ENCODE measurements around the gene POLR3A. TPM values are rescaled to one million over a fixed set of nuclear protein-coding genes. Genes with fewer than 3 reads are reported as not detected.

POLR3A gene
- 19.9 and 20.9 TPM in 2 replicates for total RNA-seq

DNA sequence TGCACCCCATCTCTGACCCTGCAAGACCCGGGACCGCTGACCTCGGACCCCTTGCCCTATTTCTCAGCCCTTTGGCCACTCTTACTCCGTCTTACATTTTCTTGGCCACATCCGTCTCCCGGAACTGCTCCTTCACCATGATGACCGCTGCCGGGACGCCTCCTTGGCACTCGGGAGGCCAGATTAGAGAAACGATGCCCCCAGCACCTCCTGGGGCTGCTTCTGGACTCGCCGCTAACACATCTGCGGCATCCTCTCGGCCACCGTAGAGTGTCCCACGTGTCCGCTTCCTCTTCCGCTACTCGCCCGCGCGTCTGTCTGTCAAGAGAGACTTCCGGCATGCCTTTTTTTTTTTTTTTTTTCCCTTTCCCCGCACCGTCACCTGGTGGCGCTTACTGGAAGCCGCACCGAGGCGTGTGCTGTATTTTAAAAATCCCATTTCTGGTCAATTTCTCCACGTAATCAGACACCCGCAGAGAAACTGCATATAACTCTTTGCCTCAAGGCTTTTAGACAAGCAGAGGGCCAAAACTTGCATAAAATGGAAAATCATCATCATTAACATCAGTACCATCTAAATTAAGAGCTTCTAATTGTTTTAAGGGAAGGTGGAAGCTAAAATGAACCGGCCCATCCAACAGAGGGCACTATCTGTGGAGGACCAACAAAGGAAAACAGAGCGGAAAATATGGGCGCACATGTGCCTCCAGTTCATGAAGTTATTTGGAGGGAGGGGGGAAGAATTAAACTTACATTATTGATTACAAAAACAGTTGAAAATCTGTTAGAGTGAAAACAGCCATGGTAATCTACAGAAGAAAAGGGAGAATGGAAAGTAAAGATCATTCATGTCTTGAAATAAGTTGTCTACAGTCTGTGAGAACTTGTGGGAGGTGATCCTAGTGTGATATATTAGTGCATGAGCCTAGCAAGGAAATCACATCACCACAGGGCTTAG, at the start of gene POLR3A:
POLR3A (minus strand) TSS at position 247 of the 958 bp plus-strand sequence; CDS start at position 139, 108 bp downstream.

DNA sequence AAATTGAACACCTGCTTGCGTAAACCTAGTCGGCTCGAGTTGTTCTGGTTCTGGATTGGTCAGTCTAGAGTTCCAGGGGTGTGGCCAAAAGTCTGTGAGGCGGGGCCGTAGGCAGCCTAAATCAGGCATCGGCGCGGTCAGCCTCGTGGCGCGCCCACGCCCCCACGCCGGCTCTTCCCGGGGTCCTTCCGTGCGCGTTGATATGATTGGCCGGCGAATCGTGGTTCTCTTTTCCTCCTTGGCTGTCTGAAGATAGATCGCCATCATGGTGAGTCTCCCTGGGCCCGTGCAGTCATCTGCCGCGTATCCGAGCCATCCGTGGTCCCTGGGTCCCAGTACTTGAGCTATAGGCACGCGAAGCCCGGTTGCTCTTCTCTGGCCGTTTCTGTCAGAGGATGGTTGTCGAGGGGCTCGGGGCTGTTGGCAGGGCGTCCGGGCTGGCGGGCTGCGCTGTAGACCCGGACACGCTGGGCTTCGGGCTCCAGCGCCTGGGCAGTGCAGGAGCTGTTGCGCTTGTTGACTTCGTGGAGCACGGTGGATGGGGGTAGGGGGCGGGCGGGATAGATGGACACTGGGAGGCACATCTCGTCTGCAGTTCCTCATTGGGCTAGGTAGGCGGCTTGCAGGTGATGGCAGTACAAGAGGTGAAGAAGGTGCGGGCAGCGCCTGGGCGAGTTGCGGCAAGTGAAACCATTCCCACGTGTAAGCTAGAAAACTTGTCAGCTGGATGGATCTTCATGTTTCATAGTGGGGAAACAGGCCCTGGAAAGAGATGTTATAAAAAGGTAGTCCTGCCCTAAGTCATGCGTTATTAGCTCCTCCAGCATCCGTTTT, 4.5 kb upstream of the POLR3A start, which contains the start of gene RPS24:
RPS24 (plus strand) TSS at position 227 of the 834 bp plus-strand sequence; CDS start at position 266, 39 bp downstream.

DNA sequence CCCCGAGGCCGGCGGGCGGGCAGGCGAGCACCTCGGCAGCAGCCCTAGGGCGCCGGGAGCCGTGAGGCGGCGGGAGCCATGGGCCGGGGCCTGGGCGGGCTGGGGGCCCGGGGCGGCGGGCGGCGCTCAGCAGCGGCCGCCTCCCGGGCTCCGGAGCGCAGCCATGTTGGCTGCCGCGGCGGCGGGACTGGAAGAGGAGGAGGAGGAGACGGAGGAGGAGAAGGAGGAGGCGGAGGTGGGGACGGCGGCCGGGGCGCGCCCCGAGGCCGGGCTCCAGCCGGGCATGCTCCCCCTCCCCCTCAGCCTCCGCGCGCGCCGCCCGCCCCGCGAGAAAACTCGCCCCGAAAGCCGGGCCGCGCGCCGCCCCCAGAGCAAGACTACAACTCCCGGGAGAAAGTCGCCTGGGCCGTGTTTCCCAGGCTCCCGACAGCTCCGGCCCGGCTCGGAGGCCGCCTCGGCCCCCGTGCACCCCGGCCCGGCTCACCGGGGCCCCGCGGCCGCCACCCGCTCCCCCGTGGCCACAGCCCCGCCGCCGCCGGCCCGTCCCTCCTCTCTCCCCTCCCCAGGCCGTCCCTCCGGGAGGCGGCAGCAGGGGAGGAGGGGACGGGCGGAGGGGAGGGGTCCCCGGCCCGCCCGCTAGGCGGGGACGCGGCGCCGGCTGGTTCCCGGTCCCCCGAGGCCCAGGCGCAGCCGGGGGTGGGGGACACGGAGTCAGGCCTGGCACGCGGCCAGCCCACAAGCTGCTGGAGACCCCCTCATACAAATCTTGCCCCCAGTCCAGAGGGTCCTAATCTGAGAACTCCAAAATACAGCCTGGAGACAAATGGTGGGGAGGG, 102.5 kb downstream of the POLR3A start, which contains the start of gene DLG5:
DLG5 (minus strand) TSS at position 190 of the 836 bp plus-strand sequence. CDS start 235 bp downstream, outside the sequence.

Small RNAs within 50 kb of the gene (small RNA-seq; reads per million reads assigned to genes)
- not detected for gene RF00017

Other genes with a start within 250 kb of the POLR3A start
- 10.4 and 17.0 TPM in 2 replicates for gene DLG5, start 102.8 kb downstream of the POLR3A start, total RNA-seq
- 2,056 and 2,506 TPM in 2 replicates for gene RPS24, start 4.3 kb upstream of the POLR3A start, total RNA-seq